SIG-M5 (cell line): ENCODE measurements around the gene FAM20A.

Experiments
- DNase-seq: peaks from one replicate; lab custom pipeline; 2025; lab: John Stamatoyannopoulos, UW

The FAM20A gene

GRCh38 chr17:68491381-68492231 lies 109.6 kb downstream of the FAM20A start:
- DNase-seq, result peak; percentile 79

GRCh38 chr17:68489919-68490318 lies 111.2 kb downstream of the FAM20A start:
- no peak for DNase-seq
